ENCODE measurements around the gene GALNTL6. TPM values are rescaled to one million over a fixed set of nuclear protein-coding genes. Genes with fewer than 3 reads are reported as not detected.

Gene GALNTL6
- total RNA-seq, 1 donor from 2014 or later: 1.7 TPM

GRCh38 chr4:172942840-172943239, 1129.6 kb downstream of the GALNTL6 start:
- DNase-seq (ENCODE audit: extremely low spot score, unreplicated experiment): no peak
- TF ChIP-seq, protein P1, sequence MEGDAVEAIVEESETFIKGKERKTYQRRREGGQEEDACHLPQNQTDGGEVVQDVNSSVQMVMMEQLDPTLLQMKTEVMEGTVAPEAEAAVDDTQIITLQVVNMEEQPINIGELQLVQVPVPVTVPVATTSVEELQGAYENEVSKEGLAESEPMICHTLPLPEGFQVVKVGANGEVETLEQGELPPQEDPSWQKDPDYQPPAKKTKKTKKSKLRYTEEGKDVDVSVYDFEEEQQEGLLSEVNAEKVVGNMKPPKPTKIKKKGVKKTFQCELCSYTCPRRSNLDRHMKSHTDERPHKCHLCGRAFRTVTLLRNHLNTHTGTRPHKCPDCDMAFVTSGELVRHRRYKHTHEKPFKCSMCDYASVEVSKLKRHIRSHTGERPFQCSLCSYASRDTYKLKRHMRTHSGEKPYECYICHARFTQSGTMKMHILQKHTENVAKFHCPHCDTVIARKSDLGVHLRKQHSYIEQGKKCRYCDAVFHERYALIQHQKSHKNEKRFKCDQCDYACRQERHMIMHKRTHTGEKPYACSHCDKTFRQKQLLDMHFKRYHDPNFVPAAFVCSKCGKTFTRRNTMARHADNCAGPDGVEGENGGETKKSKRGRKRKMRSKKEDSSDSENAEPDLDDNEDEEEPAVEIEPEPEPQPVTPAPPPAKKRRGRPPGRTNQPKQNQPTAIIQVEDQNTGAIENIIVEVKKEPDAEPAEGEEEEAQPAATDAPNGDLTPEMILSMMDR (conservative IDR thresholded peaks at IDR 0.05): no peak
- H3K27me3 Mint-ChIP-seq: no peaks in the 10 kb centered on the region
- no peaks in the 10 kb centered on the region for H3K9me3 Mint-ChIP-seq
- no peak overlapping the region for H3K4me3 Mint-ChIP-seq
- H3K4me1 Mint-ChIP-seq (ENCODE audit: unreplicated experiment): peaks cover 23% of the 10 kb centered on the region
- no peak overlapping the region for H3K27ac Mint-ChIP-seq
- H3K36me3 Mint-ChIP-seq: no peaks in the 10 kb centered on the region

GRCh38 chr4:172945611-172946010, 1132.4 kb downstream of the GALNTL6 start:
- no peak for DNase-seq (ENCODE audit: extremely low spot score, unreplicated experiment)
- TF ChIP-seq, protein P1 (conservative IDR thresholded peaks at IDR 0.05): no peak
- Mint-ChIP-seq H3K27ac (no peak overlapping the region), H3K9me3 (no peaks in the 10 kb centered on the region), H3K4me3 (no peak overlapping the region), H3K36me3 (no peaks in the 10 kb centered on the region), H3K27me3 (no peaks in the 10 kb centered on the region), H3K4me1 (ENCODE audit: unreplicated experiment) (peaks cover 29% of the 10 kb centered on the region)

- Mint-ChIP-seq H3K27ac (no peak overlapping the region), H3K9me3 (no peaks in the 10 kb centered on the region)
Measured at GRCh38 chr4:172946503-172946902, 1133.3 kb downstream of the GALNTL6 start.

GRCh38 chr4:172947594-172947993, 1134.4 kb downstream of the GALNTL6 start:
- H3K4me3 Mint-ChIP-seq: no peak overlapping the region
- H3K27ac Mint-ChIP-seq: no peak overlapping the region
- H3K4me1 Mint-ChIP-seq (ENCODE audit: unreplicated experiment): peaks cover 29% of the 10 kb centered on the region
- no peaks in the 10 kb centered on the region for H3K36me3 Mint-ChIP-seq
- TF ChIP-seq, protein P1 (conservative IDR thresholded peaks at IDR 0.05): no peak
- H3K27me3 Mint-ChIP-seq: no peaks in the 10 kb centered on the region
- no peak for DNase-seq (ENCODE audit: extremely low spot score, unreplicated experiment)
- no peaks in the 10 kb centered on the region for H3K9me3 Mint-ChIP-seq

More at GRCh38 chr4:172946503-172946902, 1133.3 kb downstream of the GALNTL6 start:
- Mint-ChIP-seq H3K36me3 (no peaks in the 10 kb centered on the region), H3K4me1 (ENCODE audit: unreplicated experiment) (peaks cover 29% of the 10 kb centered on the region), H3K27me3 (no peaks in the 10 kb centered on the region), H3K4me3 (no peak overlapping the region)
- TF ChIP-seq, protein P1 (conservative IDR thresholded peaks at IDR 0.05): no peak
- DNase-seq (ENCODE audit: extremely low spot score, unreplicated experiment): no peak

GRCh38 chr4:172950990-172951389, 1137.8 kb downstream of the GALNTL6 start:
- no peak overlapping the region for H3K4me3 Mint-ChIP-seq
- H3K27ac Mint-ChIP-seq: no peak overlapping the region
- H3K36me3 Mint-ChIP-seq: no peaks in the 10 kb centered on the region
- TF ChIP-seq, protein P1 (conservative IDR thresholded peaks at IDR 0.05): no peak
- no peaks in the 10 kb centered on the region for H3K27me3 Mint-ChIP-seq
- H3K9me3 Mint-ChIP-seq: no peaks in the 10 kb centered on the region
- H3K4me1 Mint-ChIP-seq (ENCODE audit: unreplicated experiment): peaks cover 22% of the 10 kb centered on the region
- no peak for DNase-seq (ENCODE audit: extremely low spot score, unreplicated experiment)
